ENCODE data around the gene ATOSA. TPM values are rescaled to one million over a fixed set of nuclear protein-coding genes. Genes with fewer than 3 reads are reported as not detected.

ATOSA gene
- total and polyA plus RNA-seq, 11 donors, result 12.2 to 51.5 (median 29.8) TPM

DNA sequence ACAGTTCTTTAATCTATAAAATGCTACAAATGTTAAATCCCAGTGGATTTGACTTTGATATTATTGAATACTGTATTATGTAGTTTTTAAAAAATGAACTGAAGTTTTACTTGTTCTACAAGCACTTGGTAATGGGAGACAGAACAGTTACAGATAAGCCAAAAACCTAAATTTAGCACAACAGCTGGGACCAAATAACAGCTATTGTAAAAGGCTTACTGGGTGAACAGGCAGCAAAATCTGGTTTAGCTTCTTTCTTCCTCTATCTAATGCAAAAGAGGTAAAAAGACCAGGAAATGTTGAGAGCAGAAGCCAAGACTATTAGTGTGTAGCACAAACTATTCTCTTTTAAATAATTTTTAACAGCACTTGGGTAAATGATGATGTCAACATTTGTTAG lies 1.6 kb upstream of the ATOSA start:
- Histone ChIP-seq H3K36me3 (peaks cover 0 to 15% (median 9%) of the 10 kb centered on the region in 9 donors), H3K4me3 (peak overlapping the region in 1 of 12 donors; percentile 89), H3K27ac (peak overlapping the region in 9 of 12 donors; percentile 26 to 99 (median 97)), H3K9me3 (no peaks in the 10 kb centered on the region), H3K4me1 (peaks cover 7 to 34% (median 21%) of the 10 kb centered on the region in 12 donors), H3K27me3 (no peaks in the 10 kb centered on the region)
- TF ChIP-seq POLR2A (IDR thresholded peaks at IDR 0.05), result no peak
- TF ChIP-seq, protein P1, sequence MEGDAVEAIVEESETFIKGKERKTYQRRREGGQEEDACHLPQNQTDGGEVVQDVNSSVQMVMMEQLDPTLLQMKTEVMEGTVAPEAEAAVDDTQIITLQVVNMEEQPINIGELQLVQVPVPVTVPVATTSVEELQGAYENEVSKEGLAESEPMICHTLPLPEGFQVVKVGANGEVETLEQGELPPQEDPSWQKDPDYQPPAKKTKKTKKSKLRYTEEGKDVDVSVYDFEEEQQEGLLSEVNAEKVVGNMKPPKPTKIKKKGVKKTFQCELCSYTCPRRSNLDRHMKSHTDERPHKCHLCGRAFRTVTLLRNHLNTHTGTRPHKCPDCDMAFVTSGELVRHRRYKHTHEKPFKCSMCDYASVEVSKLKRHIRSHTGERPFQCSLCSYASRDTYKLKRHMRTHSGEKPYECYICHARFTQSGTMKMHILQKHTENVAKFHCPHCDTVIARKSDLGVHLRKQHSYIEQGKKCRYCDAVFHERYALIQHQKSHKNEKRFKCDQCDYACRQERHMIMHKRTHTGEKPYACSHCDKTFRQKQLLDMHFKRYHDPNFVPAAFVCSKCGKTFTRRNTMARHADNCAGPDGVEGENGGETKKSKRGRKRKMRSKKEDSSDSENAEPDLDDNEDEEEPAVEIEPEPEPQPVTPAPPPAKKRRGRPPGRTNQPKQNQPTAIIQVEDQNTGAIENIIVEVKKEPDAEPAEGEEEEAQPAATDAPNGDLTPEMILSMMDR (IDR thresholded peaks at IDR 0.05), result no peak
- DNase-seq (no peak), ATAC-seq (no peak)
- intact Hi-C loops (cut with DNase I), result loop anchor here in 3 of 10 donors (5.0 to 10.0 kb wide), 2 partner anchors 52 to 54 kb away; no protein-coding TSS in a partner anchor

DNA sequence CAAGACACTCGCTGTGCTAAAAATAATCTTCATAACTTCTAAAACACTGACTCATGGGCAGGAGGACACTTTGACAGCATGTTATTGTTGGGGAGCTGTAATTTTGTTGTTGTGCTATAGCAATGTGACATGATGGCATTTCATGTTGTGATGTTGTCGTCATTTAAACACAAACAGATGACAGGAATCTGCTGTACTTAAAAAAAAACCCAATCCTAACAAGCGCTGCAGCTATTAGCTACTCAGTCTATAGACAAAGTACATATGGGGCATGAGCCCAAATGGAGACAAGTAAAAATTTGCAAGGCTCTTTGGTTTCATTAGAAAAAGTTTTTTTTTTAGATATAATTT lies 828 bp upstream of the ATOSA start:
- Histone ChIP-seq H3K36me3 (peaks cover 0 to 22% (median 16%) of the 10 kb centered on the region in 9 donors), H3K27me3 (no peaks in the 10 kb centered on the region), H3K27ac (peak overlapping the region in 11 of 12 donors; percentile 26 to 99 (median 97)), H3K4me1 (peaks cover 7 to 41% (median 26%) of the 10 kb centered on the region in 12 donors), H3K4me3 (peak overlapping the region in 11 of 12 donors; percentile 68 to 95 (median 88)), H3K9me3 (no peaks in the 10 kb centered on the region)
- DNase-seq, result no peak
- ATAC-seq, result no peak
- WGBS, 4 donors, result 13 to 29% (median 21%) methylated on average over 3 of the region's 3 CpGs
- intact Hi-C loops (cut with DNase I), result loop anchor here in 3 of 10 donors (5.0 to 10.0 kb wide), 2 partner anchors 52 to 55 kb away; no protein-coding TSS in a partner anchor
- no peak for TF ChIP-seq POLR2A (IDR thresholded peaks at IDR 0.05)
- TF ChIP-seq, protein P1 (IDR thresholded peaks at IDR 0.05), result no peak

DNA sequence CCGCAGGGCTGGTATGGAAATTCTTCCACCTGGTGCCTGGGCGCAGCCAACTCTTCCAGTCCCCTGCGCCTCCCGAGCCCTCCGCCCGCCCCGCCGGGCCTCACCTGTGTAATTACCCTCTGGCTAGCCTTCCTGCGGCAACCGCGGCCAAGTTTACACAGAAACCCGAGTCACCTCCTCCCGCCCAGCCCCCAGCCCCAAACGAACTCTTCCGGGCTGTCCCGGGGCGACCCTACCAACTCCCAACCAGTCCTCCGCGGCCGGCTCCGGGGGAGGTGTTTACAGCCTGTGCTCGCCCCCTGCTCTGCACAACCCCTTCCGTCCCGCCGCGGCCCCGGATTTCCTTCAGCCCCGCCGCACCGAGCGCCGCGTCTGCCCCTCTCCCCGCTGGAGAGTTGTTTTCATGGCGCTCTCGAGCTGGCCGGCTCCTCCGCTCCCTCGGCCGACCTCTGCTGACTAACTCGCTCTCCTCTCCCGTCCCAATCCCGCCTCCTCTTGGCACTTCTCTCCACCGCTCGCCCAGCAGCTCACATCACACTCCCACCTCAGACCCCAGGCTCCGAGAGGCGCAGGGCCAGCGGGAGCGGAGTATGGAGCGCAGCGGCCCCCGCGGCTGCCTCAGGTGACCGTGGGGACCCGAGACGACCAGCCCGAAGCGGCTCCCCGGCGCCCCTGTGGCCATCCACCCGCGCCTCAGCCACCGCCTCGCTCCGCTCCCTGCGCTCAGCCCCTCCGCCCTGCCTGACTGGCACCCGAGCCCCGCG lies 538 bp downstream of the ATOSA start:
- ATAC-seq (peak; percentile 47 to 77 (median 73)), DNase-seq (peak; percentile 65 to 85 (median 72))
- H3K27me3 ChIP-seq, result no peaks in the 10 kb centered on the region
- H3K36me3 ChIP-seq, result peaks cover 0 to 36% (median 30%) of the 10 kb centered on the region in 9 donors
- peak overlapping the region; percentile 93 to 99 (median 97) for H3K27ac ChIP-seq
- TF ChIP-seq, protein P1 (IDR thresholded peaks at IDR 0.05), result peak in 1 of 12 donors; percentile 25
- TF ChIP-seq POLR2A (IDR thresholded peaks at IDR 0.05), result no peak
- H3K9me3 ChIP-seq, result no peaks in the 10 kb centered on the region
- peaks cover 7 to 53% (median 40%) of the 10 kb centered on the region in 12 donors for H3K4me1 ChIP-seq
- WGBS, 4 donors, result 0 to 1% (median 0%) methylated on average over 45 to 70 of the region's 70 CpGs
- H3K4me3 ChIP-seq, result peak overlapping the region; percentile 68 to 95 (median 88)
- intact Hi-C loops (cut with DNase I), result loop anchor here in 8 of 10 donors (2.0 to 10.0 kb wide), 7 partner anchors 26 to 110 kb away; partner anchors contain the start of gene ARPP19 (in 1 of the 8)

All from heart left ventricle (tissue), 16 donors.